Measurements from ENCODE around the gene KIRREL3.
A peak's percentile ranks its signal among the peaks of the same experiment; 100 is the strongest.

The KIRREL3 gene

GRCh38 chr11:126498281-126498680, 502.3 kb downstream of the KIRREL3 start:
- no peak for DNase-seq

- DNase-seq: no peak
Observed at GRCh38 chr11:126497581-126498122, 502.9 kb downstream of the KIRREL3 start.

- no peak for DNase-seq
Observed at GRCh38 chr11:126496576-126497337, 503.8 kb downstream of the KIRREL3 start.

- DNase-seq: no peak
Observed at GRCh38 chr11:126495281-126496220, 505.0 kb downstream of the KIRREL3 start.

- no peak for DNase-seq
Observed at GRCh38 chr11:126494831-126495230, 505.7 kb downstream of the KIRREL3 start.

GRCh38 chr11:126492331-126493082, 508.1 kb downstream of the KIRREL3 start:
- no peak for DNase-seq

- no peak for DNase-seq
Observed at GRCh38 chr11:126491092-126491491, 509.5 kb downstream of the KIRREL3 start.

GRCh38 chr11:126489836-126490660, 510.5 kb downstream of the KIRREL3 start:
- no peak for DNase-seq

GRCh38 chr11:126488591-126489370, 511.8 kb downstream of the KIRREL3 start:
- DNase-seq: no peak

- DNase-seq: no peak
Observed at GRCh38 chr11:126487711-126488110, 512.9 kb downstream of the KIRREL3 start.

GRCh38 chr11:126485986-126486635, 514.5 kb downstream of the KIRREL3 start:
- DNase-seq: no peak

GRCh38 chr11:126485021-126485792, 515.4 kb downstream of the KIRREL3 start:
- no peak for DNase-seq

GRCh38 chr11:126484266-126484665, 516.3 kb downstream of the KIRREL3 start:
- DNase-seq: no peak

GRCh38 chr11:126483621-126484195, 516.9 kb downstream of the KIRREL3 start:
- no peak for DNase-seq

- DNase-seq: no peak
Observed at GRCh38 chr11:126482586-126483108, 517.9 kb downstream of the KIRREL3 start.

- DNase-seq: no peak
Observed at GRCh38 chr11:126481303-126481680, 519.3 kb downstream of the KIRREL3 start.

GRCh38 chr11:126480410-126481302, 519.9 kb downstream of the KIRREL3 start:
- DNase-seq: peak; percentile 45

GRCh38 chr11:126480015-126480409, 520.6 kb downstream of the KIRREL3 start:
- DNase-seq: no peak

Data from effector CD4-positive, alpha-beta T cell (primary cell).